Measurements from ENCODE around the gene DIPK1A.

DNA sequence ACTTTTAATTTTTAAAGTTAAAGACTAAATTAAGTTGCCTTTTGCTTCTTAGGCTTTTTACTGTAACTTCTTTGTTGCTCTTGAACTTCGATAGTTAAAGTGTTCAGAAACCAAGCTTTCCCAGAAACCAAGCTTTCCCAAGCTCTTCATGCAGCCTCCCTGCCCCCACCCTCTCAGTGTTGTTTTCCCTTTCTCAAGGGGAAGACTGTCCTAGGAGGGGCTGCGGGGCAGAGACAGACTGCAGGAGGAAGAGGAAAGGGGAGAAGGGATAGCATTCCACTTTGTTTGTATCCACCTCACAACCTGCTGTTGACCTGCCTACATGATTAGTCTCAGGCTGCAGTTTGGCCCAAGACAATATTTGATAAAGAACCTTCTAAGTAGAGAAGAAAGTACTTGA, 39.0 kb upstream of the DIPK1A start:
- TF ChIP-seq TCF7L2 (IDR thresholded peaks at IDR 0.05; ENCODE audit: borderline replicate concordance, low read depth, low read length) (no peak), ZNF274 (IDR thresholded peaks at IDR 0.05; ENCODE audit: low read length) (no peak), ZNF274 (tag by site-specific recombination; IDR thresholded peaks at IDR 0.05; ENCODE audit: borderline replicate concordance) (no peak), ZNF10 (tag by site-specific recombination; IDR thresholded peaks at IDR 0.05) (no peak)
- TF ChIP-seq, protein P1, sequence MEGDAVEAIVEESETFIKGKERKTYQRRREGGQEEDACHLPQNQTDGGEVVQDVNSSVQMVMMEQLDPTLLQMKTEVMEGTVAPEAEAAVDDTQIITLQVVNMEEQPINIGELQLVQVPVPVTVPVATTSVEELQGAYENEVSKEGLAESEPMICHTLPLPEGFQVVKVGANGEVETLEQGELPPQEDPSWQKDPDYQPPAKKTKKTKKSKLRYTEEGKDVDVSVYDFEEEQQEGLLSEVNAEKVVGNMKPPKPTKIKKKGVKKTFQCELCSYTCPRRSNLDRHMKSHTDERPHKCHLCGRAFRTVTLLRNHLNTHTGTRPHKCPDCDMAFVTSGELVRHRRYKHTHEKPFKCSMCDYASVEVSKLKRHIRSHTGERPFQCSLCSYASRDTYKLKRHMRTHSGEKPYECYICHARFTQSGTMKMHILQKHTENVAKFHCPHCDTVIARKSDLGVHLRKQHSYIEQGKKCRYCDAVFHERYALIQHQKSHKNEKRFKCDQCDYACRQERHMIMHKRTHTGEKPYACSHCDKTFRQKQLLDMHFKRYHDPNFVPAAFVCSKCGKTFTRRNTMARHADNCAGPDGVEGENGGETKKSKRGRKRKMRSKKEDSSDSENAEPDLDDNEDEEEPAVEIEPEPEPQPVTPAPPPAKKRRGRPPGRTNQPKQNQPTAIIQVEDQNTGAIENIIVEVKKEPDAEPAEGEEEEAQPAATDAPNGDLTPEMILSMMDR (tag by site-specific recombination; IDR thresholded peaks at IDR 0.05), result no peak

All from HEK293 (cell line).